PC-3 (cell line): ENCODE results near the gene REP15. TPM values are rescaled to one million over a fixed set of nuclear protein-coding genes. Genes with fewer than 3 reads are reported as not detected.

Experiments used
- ATAC-seq: fragments of 200-7000 bp; cut with Tn5 transposase; 2 replicates; pipeline ENCODE4 v1.9.1; 2020; ENCODE audit warnings: mild to moderate bottlenecking, moderate library complexity
- BruUV-seq: library from RNA; stranded (reverse); fragments of 400-500 nt; replicated peaks from 2 replicates; lab custom pipeline; 2021; lab: Mats Ljungman, UMichigan
- CTCF ChIA-PET: fragments of 300-600 bp; sonication (Branson Sonifier 250); formaldehyde crosslinking; loops from one replicate; lab custom pipeline; 2022; ENCODE audit warnings: antibody characterized with exemption; lab: Charles Lee
- POLR2A ChIA-PET: fragments of 300-600 bp; sonication (Branson Sonifier 250); formaldehyde crosslinking; loops from one replicate; lab custom pipeline; 2022; ENCODE audit warnings: antibody characterized with exemption; ENCODE audit not compliant: unreplicated experiment; lab: Charles Lee
- DNase-seq: peaks from one replicate; pipeline ENCODE4 v3.0.0-alpha.2; 2015
- H2AFZ ChIP-seq: fragments of 300-600 bp; sonication (generic); 2 replicates; pipeline ENCODE4 v1.6.0; 2016; ENCODE audit warnings: antibody characterized with exemption, low read length
- H3F3A ChIP-seq: fragments of 300-600 bp; sonication (generic); one replicate; pipeline ENCODE4 v1.6.0; 2017; ENCODE audit warnings: antibody characterized with exemption, low read length, control low read depth, mild to moderate bottlenecking; ENCODE audit not compliant: unreplicated experiment
- H3K27ac ChIP-seq: fragments of 300-600 bp; sonication (generic); 2 replicates; pipeline ENCODE4 v1.5.1; 2016; ENCODE audit warnings: mild to moderate bottlenecking, low read length
- H3K27me3 ChIP-seq: fragments of 300-600 bp; sonication (generic); 2 replicates; pipeline ENCODE4 v1.6.1; 2016; ENCODE audit warnings: low read length, mixed read lengths
- H3K36me3 ChIP-seq: fragments of 300-600 bp; sonication (generic); 2 replicates; pipeline ENCODE4 v1.6.1; 2016; ENCODE audit warnings: low read depth, mixed run types, low read length, mixed read lengths
- H3K4me1 ChIP-seq: fragments of 300-600 bp; sonication (generic); 2 replicates; pipeline ENCODE4 v1.5.1; 2016; ENCODE audit warnings: low read length; ENCODE audit not compliant: insufficient read depth
- H3K4me2 ChIP-seq: fragments of 300-600 bp; sonication (generic); 2 replicates; pipeline ENCODE4 v1.6.0; 2016; ENCODE audit warnings: low read length
- H3K4me3 ChIP-seq: fragments of 300-600 bp; sonication (generic); 2 replicates; pipeline ENCODE4 v1.5.1; 2016; ENCODE audit warnings: mild to moderate bottlenecking, low read length, mixed read lengths
- H3K79me2 ChIP-seq: fragments of 300-600 bp; sonication (generic); 2 replicates; pipeline ENCODE4 v1.6.1; 2017; ENCODE audit warnings: low read length, mixed read lengths
- H3K9ac ChIP-seq: fragments of 300-600 bp; sonication (generic); 2 replicates; pipeline ENCODE4 v1.6.0; 2016; ENCODE audit warnings: mild to moderate bottlenecking, low read length
- H3K9me2 ChIP-seq: fragments of 300-600 bp; sonication (generic); replicated peaks from 2 replicates; pipeline ENCODE4 v1.6.1; 2016; ENCODE audit warnings: mixed run types, low read length, mixed read lengths
- H3K9me3 ChIP-seq: fragments of 300-600 bp; sonication (generic); 2 replicates; pipeline ENCODE4 v1.6.1; 2016; ENCODE audit warnings: low read length, mixed read lengths
- H4K20me1 ChIP-seq: fragments of 300-600 bp; sonication (generic); 2 replicates; pipeline ENCODE4 v1.6.1; 2016; ENCODE audit warnings: low read length, mixed read lengths
- CTCF ChIP-seq: fragments of 300-600 bp; sonication (generic); conservative IDR thresholded peaks from 2 replicates; pipeline ENCODE4 v1.5.1; 2017; ENCODE audit warnings: antibody characterized with exemption, low read depth, mild to moderate bottlenecking, low read length
- EZH2 ChIP-seq: fragments of 300-600 bp; sonication (generic); IDR thresholded peaks from one replicate; pipeline ENCODE4 v1.6.1; 2017; ENCODE audit warnings: antibody characterized with exemption, mild to moderate bottlenecking, low read length; ENCODE audit not compliant: unreplicated experiment
- EZH2phosphoT487 ChIP-seq: fragments of 300-600 bp; sonication (generic); IDR thresholded peaks from 2 replicates; pipeline ENCODE4 v1.6.1; 2018; ENCODE audit warnings: mild to moderate bottlenecking, antibody characterized with exemption, low read length, borderline replicate concordance
- intact Hi-C: fragments of 100-400 bp; cut with micrococcal nuclease; formaldehyde crosslinking; loops from 2 replicates; pipeline ENCODE4 v1.9.0; 2023
- total RNA-seq: library from RNA; depleted of rRNA; stranded (reverse); fragments of >200 nt; gene quantifications from 2 replicates; pipeline ENCODE4 v1.2.3, GENCODE V29; 2014

The REP15 gene
- total RNA-seq, 1 experiment from 2014 or later = 1.6 TPM

DNA sequence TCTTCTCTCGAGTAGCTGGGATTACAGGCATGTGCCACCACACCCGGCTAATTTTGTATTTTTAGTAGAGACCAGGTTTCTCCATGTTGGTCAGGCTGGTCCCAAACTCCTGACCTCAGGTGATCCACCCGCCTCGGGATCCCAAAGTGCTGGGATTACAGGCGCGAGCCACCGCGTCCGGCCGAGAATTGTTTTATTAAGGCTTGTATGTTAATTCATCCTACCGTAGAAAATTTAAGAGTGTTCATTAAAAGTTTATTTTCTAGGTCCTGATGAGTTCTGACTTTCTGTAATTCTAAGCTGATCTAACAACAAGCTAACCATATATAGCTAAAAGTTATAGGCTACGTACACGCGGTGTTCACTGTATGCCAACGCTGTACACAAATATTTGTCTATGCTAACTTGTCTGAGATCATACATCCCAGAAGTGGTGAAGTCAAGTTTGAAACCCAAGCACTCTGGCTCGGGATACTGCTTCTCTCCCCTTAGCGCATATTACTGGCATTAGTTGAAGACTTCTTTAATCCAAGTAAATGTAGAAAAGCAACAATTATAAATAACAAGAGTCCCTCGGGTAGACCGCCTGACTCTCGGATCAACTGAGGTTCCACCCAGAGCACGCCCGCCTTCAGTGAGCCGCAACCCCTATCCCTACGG lies 13.8 kb downstream of the REP15 start:
- Histone ChIP-seq H3K27ac (peak overlapping the region; percentile 65), H3K4me1 (peaks cover 8% of the 10 kb centered on the region), H3K27me3 (no peaks in the 10 kb centered on the region), H2AFZ (peak overlapping the region; percentile 97), H3K9me2 (no peaks in the 10 kb centered on the region), H3K36me3 (peaks cover 15% of the 10 kb centered on the region; the same call in 1 of the 2 replicates), H3F3A (no peaks in the 10 kb centered on the region), H3K9ac (peak overlapping the region; percentile 87), H3K79me2 (peaks cover 47% of the 10 kb centered on the region), H3K4me3 (peak overlapping the region; percentile 87), H3K4me2 (peak overlapping the region; percentile 88), H3K9me3 (no peaks in the 10 kb centered on the region), H4K20me1 (peaks cover 17% of the 10 kb centered on the region; the same call in 1 of the 2 replicates)
- ChIA-PET POLR2A (interaction anchor here (0.7 to 1.0 kb wide), 2 partner anchors 14 to 131 kb away, joined by 3 to 6 read pairs; partner anchors contain the start of gene REP15), CTCF (no interaction called here)
- DNase-seq (peak; percentile 77), ATAC-seq (peak; percentile 74)
- BruUV-seq = TSS peak; percentile 90
- TF ChIP-seq EZH2phosphoT487 = no peak
- no peak for TF ChIP-seq EZH2
- TF ChIP-seq CTCF = no peak
- intact Hi-C loops = loop anchor here (10.0 kb wide), 1 partner anchor 185 kb away; the partner anchor contains the start of gene PPFIBP1

DNA sequence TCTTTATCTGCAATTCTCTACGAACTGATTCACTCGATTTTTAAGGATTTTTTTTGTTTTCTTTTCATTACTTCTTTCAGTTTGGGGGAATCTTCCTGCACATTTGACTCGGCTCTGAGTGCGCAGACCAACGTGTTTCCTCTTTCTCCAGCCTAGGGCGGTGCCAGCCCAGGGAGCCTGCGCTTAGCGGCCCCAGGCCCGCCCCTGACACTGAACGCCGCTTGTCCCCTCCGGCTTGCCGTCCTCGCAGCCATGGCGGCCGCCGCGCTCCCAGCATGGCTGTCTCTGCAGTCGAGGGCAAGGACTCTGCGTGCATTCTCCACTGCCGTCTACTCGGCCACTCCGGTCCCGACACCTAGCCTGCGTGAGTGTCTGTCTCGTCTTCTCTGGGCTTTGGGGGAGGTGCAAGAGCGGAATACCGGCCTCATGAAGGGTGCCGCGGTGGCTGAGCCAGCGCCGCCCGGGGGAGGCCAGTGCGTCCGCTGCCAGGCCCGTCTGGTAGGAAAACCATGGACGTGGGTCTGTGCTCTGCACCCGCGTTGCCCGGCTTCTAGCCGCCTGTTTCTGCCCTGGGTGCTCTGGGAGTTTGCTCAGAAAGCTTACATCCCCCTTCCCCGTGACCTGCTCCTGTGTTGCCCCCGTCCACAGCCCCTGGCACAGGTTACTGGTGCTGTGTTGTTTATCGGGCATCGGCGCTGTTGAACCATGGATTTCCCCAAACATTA lies 14.5 kb downstream of the REP15 start, which contains the start of gene MRPS35:
MRPS35 (plus strand) TSS at position 241 of the 725 bp plus-strand sequence; CDS start at position 253, 12 bp downstream.
- peak within 1 kb of the TSS; percentile 87 for H3K9ac ChIP-seq
- DNase-seq (peak; percentile 95), ATAC-seq (peak; percentile 96)
- POLR2A ChIA-PET = interaction anchor here (0.7 to 1.0 kb wide), 2 partner anchors 15 to 130 kb away, joined by 3 to 6 read pairs; partner anchors contain the start of gene REP15
- H3K4me3 ChIP-seq = peak within 1 kb of the TSS; percentile 87
- no peaks in the 10 kb centered on the region for H3K9me2 ChIP-seq
- BruUV-seq = TSS peak; percentile 50
- TF ChIP-seq CTCF (no peak), EZH2phosphoT487 (no peak), EZH2 (no peak)
- H3K27me3 ChIP-seq = no peaks in the 10 kb centered on the region
- H3K36me3 ChIP-seq = peaks cover 19% of the 10 kb centered on the region; the same call in 1 of the 2 replicates
- peak within 1 kb of the TSS; percentile 88 for H3K4me2 ChIP-seq
- H3K79me2 ChIP-seq = peaks cover 54% of the 10 kb centered on the region
- CTCF ChIA-PET = no interaction called here
- peaks cover 14% of the 10 kb centered on the region for H3K4me1 ChIP-seq
- intact Hi-C loops = no loop called here
- peaks cover 17% of the 10 kb centered on the region; the same call in 1 of the 2 replicates for H4K20me1 ChIP-seq
- H3K9me3 ChIP-seq = no peaks in the 10 kb centered on the region
- H3F3A ChIP-seq = no peaks in the 10 kb centered on the region
- peak within 1 kb of the TSS; percentile 97 for H2AFZ ChIP-seq
- peak within 1 kb of the TSS; percentile 65 for H3K27ac ChIP-seq
